Stimulated activated CD4-positive, alpha-beta T cell treated with anti-CD3 and anti-CD28 coated beads, Interleukin-15, amount 100 ng/mL, for 48 hours (primary cell): Measurements from ENCODE around the gene BEGAIN.
"Not testable (repeated sequence)": the region's sequence is repeated elsewhere in the genome, so short reads cannot be mapped to it uniquely, and the experiment has no call there.

Source experiments
- DNase-seq, 2 donors: peaks; one replicate each; pipeline ENCODE4 v3.0.0-alpha.2; 2020; ENCODE audit warnings: low read depth in 2 of 2

Gene BEGAIN

DNA sequence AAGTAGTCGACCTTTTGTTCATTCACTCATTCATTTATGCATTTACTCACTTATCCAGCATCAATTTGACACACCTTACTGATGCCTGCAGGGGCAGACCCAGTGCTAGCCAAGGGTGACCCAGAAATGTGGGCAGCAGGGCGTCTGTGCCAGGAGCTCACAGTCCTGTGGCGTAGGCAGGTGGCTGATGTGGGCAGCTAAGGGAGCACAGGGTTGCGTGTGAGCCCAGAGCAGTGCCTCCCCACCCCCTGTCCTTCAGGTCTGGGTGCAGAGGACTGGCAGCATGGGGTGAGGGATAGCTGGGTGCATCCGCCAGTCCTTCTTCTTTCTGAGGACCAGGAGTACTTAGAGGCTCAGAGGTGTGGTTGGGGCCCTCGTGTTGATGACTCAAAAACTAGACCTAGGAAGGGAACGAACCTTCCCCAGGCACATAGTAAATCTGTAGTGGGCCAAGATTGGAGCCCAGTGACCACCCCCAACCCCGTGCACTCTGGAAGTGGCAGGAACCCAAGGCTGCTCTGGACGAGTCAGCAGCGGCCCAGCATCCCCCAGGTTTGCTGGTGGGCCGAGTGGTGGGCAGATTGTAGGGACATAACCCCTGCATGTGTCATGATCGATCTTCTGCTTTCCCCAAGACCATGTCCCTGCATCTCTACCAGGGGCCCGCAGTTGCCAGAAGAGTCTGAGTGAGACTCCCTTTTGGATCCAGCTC, 63.9 kb downstream of the BEGAIN start:
- DNase-seq = no peak

DNA sequence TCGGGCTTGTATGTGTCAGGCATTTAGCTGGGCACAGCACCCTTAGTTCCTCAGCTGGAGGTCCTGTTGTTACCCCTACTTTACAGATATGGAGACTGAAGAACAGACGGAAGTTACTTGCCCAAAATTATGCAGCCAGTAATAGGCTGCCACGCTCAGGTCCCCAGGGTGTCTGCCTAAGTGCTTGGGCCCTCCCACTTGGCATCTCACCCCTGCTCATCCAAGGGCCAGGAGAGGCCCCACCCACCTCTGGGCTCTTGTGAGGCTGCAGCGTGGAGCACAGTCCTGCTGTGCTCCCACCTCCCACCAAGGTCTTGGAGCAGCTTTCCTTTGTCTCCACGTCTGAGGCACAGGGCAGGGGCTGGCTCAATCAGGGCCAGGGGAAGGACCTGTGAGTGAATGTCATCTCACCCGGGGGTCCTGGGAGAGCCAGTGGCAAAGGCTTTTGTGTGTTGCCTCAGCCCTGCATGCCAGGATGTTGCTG, 64.6 kb downstream of the BEGAIN start:
- no peak for DNase-seq

DNA sequence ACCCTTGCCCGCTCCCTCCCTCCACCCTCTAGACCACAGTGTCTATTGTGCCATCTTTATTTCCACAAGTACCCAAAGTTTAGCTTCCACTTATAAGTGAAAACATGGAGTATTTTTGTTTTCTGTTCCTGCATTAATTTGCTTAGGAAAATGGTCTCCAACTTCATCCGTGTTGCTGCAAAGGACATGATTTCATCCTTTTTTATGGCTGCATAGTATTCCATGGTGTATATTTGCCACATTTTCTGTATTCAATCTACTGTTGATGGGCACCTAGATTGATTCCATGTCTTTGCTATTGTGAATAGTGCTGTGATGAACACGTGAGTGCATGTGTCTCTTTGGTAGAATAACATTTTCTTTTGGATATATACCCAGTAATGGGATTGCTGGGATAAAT, 81.2 kb downstream of the BEGAIN start:
- DNase-seq = not testable (repeated sequence)

DNA sequence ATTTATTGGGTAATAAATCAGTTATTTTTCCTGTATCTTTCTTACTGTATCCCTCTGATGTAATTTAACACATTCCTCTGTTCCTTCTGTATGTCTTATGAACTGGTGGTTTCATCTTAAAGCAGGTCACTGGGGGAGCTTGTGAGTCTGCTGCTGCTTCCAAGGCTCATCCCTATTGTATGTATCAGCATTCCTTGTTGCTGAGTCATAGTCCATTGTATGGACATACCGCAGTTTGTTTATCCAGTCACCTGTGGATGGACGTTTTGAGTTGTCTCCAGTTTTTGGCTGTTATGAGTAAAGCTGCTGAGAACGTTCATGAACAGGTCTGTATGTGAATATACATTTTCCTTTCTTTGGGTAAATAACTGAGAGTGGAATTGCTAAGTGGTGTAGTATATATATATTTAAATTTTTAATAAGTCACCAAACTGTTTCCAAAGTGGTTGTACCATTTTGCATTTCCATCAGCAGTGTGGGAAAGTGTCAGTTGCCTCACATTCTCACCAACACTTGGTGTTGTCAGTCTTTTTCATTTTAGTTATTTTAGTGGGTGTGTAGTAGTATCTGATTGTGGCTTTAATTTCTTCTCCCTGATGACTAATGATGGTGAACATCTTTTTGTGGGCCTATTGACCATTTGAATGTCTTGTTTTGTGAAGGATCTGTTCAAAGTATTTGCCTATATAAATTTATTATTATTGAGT, 82.7 kb downstream of the BEGAIN start:
- no peak for DNase-seq

DNA sequence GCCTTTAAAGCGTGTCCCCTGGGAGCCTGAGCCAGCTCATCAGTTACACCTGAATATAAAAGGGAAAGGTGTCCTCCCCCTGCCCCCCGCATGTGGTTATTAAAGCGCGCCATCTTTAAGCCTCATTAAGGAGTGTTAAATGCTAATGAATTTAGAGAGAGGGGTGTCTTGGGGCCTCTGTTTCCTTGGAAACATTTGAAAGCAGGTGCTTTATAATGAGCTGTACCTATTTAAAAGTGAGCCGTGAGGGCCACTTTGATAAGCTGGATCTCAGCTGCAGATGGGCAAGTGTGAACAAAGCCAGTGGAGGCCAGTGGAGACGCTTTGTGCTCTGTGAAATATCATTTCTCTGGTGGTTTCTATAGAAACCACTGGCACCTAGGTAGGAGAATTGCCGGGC, 84.0 kb downstream of the BEGAIN start:
- no peak for DNase-seq

DNA sequence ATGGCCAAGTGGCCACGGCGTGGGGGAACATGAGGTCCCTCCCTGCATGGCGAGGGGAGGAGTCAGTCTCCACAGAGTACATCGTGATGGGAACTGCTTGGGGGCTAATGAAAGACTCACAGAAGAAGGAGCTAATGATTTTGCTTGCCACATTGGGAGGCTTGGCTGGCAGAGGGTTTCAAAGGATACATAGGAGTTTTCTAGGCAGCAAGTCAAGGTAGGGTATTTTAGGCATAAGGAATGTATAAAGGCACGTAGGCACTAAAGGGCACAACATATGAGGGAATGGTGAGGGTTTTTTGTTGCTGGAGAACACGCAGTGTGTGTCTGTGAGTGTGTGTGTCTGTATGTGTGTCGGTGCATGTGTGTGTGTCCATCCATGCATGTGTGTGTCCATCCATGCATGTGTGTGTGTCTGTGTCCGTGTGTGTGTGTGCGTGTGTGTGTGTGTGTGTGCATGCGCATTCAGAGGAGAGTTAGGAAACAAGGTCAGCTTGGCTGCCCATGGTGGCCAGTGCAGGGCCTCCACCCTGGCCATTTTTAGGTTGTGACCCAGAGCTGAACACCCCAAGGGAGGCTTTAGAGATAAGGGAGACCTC, 84.5 kb downstream of the BEGAIN start:
- DNase-seq = no peak

DNA sequence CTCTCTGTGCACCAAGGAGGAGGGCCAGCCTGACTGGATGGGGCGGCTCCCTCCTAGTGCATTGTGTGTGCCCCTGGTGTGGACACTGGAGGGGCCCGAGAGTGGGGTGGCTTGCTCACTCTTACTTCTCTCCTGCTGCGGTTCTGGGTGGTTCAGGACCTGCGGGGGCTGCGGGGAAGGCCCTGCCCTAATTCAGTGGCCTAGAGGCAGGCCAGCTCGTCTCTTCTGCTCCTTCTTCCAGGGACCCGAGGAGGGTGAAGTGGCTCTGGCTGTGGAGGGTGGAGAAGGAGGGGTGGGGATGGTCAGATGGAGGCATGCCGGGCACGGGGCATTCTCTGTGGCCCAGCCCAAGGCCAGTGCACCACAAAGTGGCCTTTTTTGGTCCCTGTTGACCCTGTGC, 87.1 kb downstream of the BEGAIN start:
- no peak for DNase-seq

DNA sequence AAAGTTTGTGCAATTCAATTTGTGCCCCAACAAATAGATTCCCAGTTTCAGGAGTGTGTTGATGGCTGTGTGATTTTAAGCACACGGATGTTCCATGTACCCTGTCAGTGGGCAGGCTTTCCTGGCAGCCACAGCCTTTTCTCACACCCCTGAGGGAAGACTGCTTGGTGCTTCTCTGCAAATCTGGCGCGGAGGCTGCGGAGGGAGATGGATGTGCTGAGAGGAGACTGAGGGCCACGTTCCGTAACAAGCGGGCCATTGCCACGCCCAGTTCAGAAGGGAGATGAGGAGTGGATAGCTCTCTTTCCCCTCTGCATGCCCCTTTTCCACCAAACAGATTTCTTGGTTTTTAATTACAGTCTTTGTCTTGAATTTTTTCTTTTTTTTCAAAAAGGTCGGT, 89.1 kb downstream of the BEGAIN start:
- no peak for DNase-seq

DNA sequence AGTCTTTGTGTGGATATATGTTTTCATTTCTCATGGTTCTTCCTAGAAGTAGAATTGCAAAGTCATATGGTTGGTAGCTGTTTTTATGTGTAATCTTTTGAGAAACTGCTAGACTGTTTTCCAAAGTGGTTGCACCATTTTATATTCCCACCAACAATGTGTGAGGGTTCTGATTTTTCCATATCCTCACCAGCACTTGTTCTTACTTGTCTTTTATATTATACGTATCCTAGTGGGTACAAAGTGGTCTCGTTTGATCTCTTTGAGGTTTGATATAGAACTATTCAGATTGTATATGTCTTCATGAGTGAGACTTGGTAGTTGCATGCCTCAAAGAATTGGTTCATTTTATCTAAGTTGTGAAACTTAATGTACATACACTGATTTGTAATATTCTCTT, 91.3 kb downstream of the BEGAIN start:
- DNase-seq = no peak

DNA sequence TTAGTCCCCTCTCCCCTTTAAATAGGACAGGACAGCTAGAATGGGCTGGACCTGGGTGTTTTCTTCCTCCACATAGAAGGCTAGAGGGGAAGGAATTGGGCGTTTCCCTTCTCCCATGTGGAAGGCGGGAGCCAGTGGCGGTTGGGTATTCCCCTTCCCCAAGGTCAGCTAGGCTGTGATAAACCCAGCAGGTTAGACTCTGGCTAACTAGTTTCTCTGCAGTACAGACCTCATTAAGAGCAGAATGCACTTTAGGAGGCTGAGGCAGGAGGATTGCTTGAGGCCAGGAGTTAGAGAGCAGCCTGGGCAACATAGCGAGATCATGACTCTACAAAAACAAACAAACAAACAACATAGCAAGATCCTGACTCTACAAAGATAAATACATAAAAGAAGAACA, 92.6 kb downstream of the BEGAIN start:
- DNase-seq = no peak

DNA sequence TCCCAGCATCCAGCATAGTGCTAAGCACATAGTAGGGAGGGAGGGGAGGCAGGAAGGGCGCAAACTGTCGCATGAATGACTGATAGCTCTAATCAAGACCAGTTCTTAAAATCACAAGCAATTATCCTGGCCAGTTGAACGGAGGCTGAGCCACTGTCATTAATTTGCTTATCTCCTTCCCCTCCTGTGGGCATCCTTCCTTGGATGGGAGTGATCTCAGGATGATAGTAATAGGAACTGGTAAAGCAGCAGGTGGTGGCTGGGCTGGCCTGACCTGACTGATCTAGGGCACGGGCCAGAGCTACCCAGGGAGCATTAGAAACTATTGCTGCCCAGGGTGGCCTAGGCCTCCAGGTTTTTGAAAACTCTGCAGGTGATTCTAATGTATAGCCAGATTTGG, 97.0 kb downstream of the BEGAIN start:
- no peak for DNase-seq

DNA sequence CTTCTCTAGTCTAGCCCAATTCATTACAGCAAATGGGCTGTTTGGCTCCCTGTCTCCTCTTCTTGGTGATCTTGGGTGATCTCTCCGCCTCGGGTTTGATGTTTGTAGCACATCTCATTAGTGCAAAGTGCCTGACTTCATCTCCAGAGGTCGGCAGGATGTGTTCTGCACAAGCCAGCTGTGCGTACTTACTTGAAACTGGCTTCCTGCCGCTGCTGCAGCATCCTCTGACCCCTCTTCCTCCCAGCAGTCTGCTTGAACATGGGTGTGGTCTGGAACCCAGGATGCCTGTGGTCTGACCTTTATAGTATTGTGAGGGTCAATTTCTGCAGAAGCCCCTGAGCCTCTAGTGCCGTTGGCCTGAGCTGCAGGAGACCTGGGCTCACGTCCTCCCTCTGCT, 99.2 kb downstream of the BEGAIN start:
- no peak for DNase-seq

DNA sequence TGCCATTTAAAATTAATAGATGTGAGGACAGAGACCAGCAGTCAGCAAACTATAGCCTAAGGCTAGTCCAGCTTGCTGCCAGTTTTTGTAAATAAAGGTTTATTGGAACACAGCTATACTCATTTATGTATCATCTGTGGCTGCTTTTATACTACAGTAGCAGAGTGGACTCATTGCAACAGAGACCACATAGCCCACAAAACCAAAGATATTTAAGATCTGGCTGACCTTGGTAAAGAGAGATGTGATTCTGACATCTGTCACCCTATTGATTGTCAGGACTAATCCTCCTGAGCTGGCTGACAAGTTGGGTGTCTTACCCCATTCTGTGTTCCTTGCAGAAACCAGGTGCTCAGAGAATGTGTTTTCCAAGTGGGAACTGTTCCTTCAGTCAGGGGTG, 99.9 kb downstream of the BEGAIN start:
- DNase-seq = no peak
